Measurements from ENCODE around the gene C1QL4.
"Not testable (repeated sequence)": the region's sequence is repeated elsewhere in the genome, so short reads cannot be mapped to it uniquely, and the experiment has no call there.

Gene C1QL4

GRCh38 chr12:49333778-49334177, 3.2 kb downstream of the C1QL4 start:
- not testable (repeated sequence) for DNase-seq (ENCODE audit: low spot score)

- DNase-seq (ENCODE audit: low spot score), result no peak
Measured at GRCh38 chr12:49332891-49333371, 4.1 kb downstream of the C1QL4 start.

GRCh38 chr12:49332441-49332861, 4.5 kb downstream of the C1QL4 start:
- no peak for DNase-seq (ENCODE audit: low spot score)

GRCh38 chr12:49331380-49332222, 5.4 kb downstream of the C1QL4 start:
- peak; percentile 83 for DNase-seq (ENCODE audit: low spot score)

- DNase-seq (ENCODE audit: low spot score), result no peak
Measured at GRCh38 chr12:49330631-49331379, 6.2 kb downstream of the C1QL4 start.

- no peak for DNase-seq (ENCODE audit: low spot score)
Measured at GRCh38 chr12:49330032-49330619, 6.9 kb downstream of the C1QL4 start.

- DNase-seq (ENCODE audit: low spot score), result no peak
Measured at GRCh38 chr12:49328816-49329215, 8.2 kb downstream of the C1QL4 start.

GRCh38 chr12:49327887-49328286, 9.1 kb downstream of the C1QL4 start:
- no peak for DNase-seq (ENCODE audit: low spot score)

GRCh38 chr12:49327368-49327767, 9.6 kb downstream of the C1QL4 start:
- no peak for DNase-seq (ENCODE audit: low spot score)

- no peak for DNase-seq (ENCODE audit: low spot score)
Measured at GRCh38 chr12:49325606-49326005, 11.4 kb downstream of the C1QL4 start.

GRCh38 chr12:49323524-49324097, 13.4 kb downstream of the C1QL4 start:
- no peak for DNase-seq (ENCODE audit: low spot score)

GRCh38 chr12:49322708-49323523, 14.1 kb downstream of the C1QL4 start, which contains the start of gene TROAP:
TSS of gene TROAP (plus strand) at chr12:49323255. CDS start at chr12:49323609, 354 bp downstream.
- peak; percentile 98 for DNase-seq (ENCODE audit: low spot score)

GRCh38 chr12:49322367-49322707, 14.7 kb downstream of the C1QL4 start:
- no peak for DNase-seq (ENCODE audit: low spot score)

GRCh38 chr12:49320411-49321103, 16.4 kb downstream of the C1QL4 start:
- not testable (repeated sequence) for DNase-seq (ENCODE audit: low spot score)

GRCh38 chr12:49317118-49317517, 19.9 kb downstream of the C1QL4 start:
- DNase-seq (ENCODE audit: low spot score), result not testable (repeated sequence)

- DNase-seq (ENCODE audit: low spot score), result no peak
Measured at GRCh38 chr12:49314811-49315210, 22.2 kb downstream of the C1QL4 start.

- DNase-seq (ENCODE audit: low spot score), result not testable (repeated sequence)
Measured at GRCh38 chr12:49310451-49311000, 26.5 kb downstream of the C1QL4 start.

GRCh38 chr12:49309386-49309785, 27.6 kb downstream of the C1QL4 start:
- DNase-seq (ENCODE audit: low spot score), result no peak

- DNase-seq (ENCODE audit: low spot score), result no peak
Measured at GRCh38 chr12:49305762-49306510, 31.1 kb downstream of the C1QL4 start.

- DNase-seq (ENCODE audit: low spot score), result no peak
Measured at GRCh38 chr12:49304161-49304560, 32.8 kb downstream of the C1QL4 start.
